ENCODE data around the gene GMPPB.
"Not testable (repeated sequence)": the region's sequence is repeated elsewhere in the genome, so short reads cannot be mapped to it uniquely, and the experiment has no call there.

GMPPB gene

DNA sequence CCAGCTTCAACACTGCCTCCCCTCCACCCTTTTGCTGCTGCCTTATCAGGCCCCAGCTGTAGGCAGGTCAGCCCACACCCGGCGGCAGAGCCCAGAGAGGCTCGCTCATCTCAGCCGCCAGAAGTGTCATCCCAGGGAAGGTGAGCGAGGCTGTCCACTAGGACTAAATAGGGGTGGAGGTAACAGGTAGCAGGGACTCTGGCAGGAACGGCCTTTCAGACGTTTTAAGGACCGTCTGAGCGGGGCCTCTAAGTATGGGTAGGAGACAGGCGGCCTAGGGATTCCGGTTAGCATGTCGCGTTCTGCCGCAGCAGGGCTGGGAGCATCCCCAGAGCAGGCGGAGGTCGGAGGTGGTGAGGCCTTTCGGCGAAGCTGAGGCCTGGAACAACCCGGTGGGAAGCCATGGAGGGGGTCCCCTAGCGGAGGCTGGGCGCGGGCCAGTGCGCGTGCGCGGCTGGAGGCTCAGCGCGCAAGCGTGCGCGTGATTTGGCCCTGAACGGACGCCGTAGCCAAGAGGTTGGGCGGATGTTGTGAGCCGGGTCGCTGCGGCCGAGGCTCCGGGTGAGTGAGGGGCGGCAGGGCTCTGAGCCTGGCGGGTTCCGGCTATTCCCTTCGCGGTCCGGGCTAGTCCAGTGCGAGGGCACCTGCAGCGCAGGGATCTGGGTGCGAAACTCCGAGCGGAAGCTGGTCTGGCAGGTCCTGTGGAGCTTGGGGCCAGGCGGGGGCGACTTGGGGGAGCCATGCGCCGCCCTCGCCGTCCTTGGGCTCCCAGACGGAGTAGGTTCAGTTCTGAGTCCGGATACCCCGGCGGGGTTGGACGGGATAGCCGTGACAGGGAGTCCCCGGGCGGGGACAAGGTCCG lies 34.5 kb downstream of the GMPPB start, which contains the start of the genes MST1 and RNF123:
MST1 (minus strand) TSS at position 429 of the 862 bp plus-strand sequence. CDS start 783 bp downstream, outside the sequence.
RNF123 (plus strand) TSS at position 512 of the 862 bp plus-strand sequence. CDS start 1,609 bp downstream, outside the sequence.
- peak within 1 kb of the TSS; percentile 63 for H3K27ac ChIP-seq (replicated peaks)
- H3K27me3 ChIP-seq (ENCODE audit: insufficient read depth, poor library complexity, severe bottlenecking): no peaks in the 10 kb centered on the region
- peak; percentile 84 to 85 for DNase-seq (ENCODE audit: low read depth in 1 of 2, low spot score in 1 of 2)
- peak within 1 kb of the TSS; percentile 100 for H3K4me3 ChIP-seq (replicated peaks; ENCODE audit: insufficient read depth, low read length)
- TF ChIP-seq GABPA (IDR thresholded peaks at IDR 0.05; ENCODE audit: low read depth) (peak; percentile 82), SPI1 (IDR thresholded peaks at IDR 0.05; ENCODE audit: borderline replicate concordance, low read depth) (no peak), POLR2AphosphoS5 (IDR thresholded peaks at IDR 0.05; ENCODE audit: low read depth) (peak; percentile 58; the same call in 1 of the 2 replicates)
- TF ChIP-seq, protein P1, sequence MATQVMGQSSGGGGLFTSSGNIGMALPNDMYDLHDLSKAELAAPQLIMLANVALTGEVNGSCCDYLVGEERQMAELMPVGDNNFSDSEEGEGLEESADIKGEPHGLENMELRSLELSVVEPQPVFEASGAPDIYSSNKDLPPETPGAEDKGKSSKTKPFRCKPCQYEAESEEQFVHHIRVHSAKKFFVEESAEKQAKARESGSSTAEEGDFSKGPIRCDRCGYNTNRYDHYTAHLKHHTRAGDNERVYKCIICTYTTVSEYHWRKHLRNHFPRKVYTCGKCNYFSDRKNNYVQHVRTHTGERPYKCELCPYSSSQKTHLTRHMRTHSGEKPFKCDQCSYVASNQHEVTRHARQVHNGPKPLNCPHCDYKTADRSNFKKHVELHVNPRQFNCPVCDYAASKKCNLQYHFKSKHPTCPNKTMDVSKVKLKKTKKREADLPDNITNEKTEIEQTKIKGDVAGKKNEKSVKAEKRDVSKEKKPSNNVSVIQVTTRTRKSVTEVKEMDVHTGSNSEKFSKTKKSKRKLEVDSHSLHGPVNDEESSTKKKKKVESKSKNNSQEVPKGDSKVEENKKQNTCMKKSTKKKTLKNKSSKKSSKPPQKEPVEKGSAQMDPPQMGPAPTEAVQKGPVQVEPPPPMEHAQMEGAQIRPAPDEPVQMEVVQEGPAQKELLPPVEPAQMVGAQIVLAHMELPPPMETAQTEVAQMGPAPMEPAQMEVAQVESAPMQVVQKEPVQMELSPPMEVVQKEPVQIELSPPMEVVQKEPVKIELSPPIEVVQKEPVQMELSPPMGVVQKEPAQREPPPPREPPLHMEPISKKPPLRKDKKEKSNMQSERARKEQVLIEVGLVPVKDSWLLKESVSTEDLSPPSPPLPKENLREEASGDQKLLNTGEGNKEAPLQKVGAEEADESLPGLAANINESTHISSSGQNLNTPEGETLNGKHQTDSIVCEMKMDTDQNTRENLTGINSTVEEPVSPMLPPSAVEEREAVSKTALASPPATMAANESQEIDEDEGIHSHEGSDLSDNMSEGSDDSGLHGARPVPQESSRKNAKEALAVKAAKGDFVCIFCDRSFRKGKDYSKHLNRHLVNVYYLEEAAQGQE (IDR thresholded peaks at IDR 0.05; ENCODE audit: insufficient replicate concordance, low read depth): no peak
- TF ChIP-seq, protein P2, sequence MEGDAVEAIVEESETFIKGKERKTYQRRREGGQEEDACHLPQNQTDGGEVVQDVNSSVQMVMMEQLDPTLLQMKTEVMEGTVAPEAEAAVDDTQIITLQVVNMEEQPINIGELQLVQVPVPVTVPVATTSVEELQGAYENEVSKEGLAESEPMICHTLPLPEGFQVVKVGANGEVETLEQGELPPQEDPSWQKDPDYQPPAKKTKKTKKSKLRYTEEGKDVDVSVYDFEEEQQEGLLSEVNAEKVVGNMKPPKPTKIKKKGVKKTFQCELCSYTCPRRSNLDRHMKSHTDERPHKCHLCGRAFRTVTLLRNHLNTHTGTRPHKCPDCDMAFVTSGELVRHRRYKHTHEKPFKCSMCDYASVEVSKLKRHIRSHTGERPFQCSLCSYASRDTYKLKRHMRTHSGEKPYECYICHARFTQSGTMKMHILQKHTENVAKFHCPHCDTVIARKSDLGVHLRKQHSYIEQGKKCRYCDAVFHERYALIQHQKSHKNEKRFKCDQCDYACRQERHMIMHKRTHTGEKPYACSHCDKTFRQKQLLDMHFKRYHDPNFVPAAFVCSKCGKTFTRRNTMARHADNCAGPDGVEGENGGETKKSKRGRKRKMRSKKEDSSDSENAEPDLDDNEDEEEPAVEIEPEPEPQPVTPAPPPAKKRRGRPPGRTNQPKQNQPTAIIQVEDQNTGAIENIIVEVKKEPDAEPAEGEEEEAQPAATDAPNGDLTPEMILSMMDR (IDR thresholded peaks at IDR 0.05; ENCODE audit: insufficient read depth, low read length): no peak

DNA sequence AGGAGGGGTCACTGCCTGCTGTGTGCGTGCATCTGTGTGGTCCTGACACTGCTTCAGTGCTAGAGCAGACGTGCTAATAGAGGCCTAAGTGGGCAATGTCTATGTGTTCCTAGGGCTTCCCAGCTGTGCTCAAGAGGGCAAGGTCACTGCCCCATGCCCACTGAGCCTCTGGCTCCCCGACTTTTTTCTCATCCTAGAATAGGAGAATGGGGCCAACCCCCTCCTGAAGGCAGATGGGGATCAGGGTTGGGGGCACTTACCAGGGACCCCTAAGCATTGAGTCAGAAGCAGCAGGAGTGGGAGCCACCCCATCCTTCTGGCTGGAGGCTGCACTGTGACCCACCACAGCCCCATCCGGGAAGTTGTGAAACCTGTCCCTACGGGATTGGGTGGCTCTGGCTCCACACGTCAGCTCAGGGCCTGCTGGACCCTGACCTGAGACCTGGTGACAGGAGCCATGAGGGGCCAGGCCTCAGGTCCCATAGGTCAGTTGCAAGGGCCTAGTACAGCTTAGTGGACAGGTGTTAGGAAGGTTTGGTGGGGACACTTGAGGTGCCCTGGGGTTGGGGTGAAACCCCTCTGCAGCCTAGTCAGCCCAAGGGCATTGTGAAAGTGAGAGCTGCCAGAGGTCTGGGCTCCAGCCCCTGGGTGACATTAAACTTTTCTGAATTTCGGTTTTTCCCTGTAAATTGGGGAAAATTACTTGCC lies 35.3 kb downstream of the GMPPB start:
- Histone ChIP-seq H3K27ac (replicated peaks) (peak overlapping the region; percentile 63), H3K4me3 (replicated peaks; ENCODE audit: insufficient read depth, low read length) (peak overlapping the region; percentile 100)
- not testable (repeated sequence) for DNase-seq (ENCODE audit: low read depth in 1 of 2, low spot score in 1 of 2); H3K27me3 ChIP-seq (ENCODE audit: insufficient read depth, poor library complexity, severe bottlenecking)

DNA sequence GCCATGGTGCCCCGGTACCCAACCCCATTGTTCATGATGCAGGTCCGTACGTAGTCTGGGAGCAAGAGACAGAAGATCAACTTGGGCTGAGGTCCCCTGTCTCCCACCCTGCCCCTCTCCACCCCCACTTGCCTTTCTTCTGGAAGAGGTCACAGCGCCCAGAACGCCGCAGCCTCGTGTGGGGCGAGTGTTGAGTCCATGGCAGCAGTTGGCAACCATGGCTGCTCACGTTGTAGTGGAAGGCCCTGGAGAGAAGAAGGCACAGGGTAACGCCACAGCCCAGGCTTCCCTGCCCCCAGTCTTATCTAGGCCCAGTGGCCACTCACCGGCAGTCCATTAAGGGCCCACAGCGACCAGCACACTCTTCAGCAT lies 36.3 kb downstream of the GMPPB start:
- H3K4me3 ChIP-seq (replicated peaks; ENCODE audit: insufficient read depth, low read length); DNase-seq (ENCODE audit: low read depth in 1 of 2, low spot score in 1 of 2); H3K27me3 ChIP-seq (ENCODE audit: insufficient read depth, poor library complexity, severe bottlenecking); H3K27ac ChIP-seq (replicated peaks): not testable (repeated sequence)

DNA sequence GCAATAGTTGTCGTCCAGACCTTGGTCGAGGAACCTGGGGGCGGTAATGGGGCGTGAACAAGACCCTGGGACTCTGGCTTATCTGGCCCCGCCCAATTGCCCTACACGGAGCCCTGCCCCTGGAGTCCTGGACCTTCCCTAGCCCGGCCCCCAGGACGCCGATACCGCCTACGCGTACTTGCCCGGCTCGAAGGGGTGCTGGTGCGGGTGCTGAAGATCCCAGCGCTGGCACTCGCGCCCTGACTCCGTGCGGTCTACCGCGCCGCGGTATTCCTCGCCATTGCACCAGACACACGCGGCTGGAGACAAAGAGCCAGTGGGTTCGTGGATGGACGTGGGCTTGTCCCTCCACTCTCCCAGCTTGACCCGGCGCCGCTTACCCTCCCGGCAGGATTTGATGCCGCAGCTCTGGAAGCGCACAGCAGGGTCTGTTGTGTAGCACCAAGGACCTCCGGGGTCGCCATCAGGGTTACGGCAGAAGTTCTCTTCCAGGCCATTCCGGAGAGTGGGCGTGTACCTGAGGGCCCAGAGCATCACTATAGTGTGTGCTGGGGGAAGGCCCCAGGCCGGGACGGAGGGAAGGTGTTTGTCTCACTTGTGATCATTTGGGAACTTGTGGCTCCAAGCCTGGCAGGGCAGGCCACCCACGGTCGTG lies 36.9 kb downstream of the GMPPB start:
- DNase-seq (ENCODE audit: low read depth in 1 of 2, low spot score in 1 of 2); H3K27ac ChIP-seq (replicated peaks); H3K4me3 ChIP-seq (replicated peaks; ENCODE audit: insufficient read depth, low read length); H3K27me3 ChIP-seq (ENCODE audit: insufficient read depth, poor library complexity, severe bottlenecking): not testable (repeated sequence)

DNA sequence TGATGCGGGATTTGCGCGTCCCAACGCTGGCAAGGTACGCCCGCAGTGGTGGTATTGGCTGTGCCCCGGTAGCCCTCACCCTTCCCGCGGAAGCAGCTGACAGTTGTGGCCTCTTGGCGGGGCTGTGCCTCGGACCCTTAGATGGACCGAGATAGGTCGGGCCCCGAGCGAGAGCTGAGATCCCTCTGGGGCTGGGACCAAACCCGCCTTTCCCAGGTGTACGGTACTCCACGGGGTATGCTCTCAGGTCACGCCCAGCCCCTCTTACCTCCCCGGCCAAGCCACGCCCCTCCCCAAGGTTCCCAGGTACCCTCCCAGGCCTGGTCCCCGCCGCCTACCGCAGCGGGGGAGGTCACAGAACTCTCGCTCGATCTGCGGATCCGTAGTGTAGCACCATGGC lies 37.4 kb downstream of the GMPPB start:
- not testable (repeated sequence) for DNase-seq (ENCODE audit: low read depth in 1 of 2, low spot score in 1 of 2); H3K27ac ChIP-seq (replicated peaks); H3K27me3 ChIP-seq (ENCODE audit: insufficient read depth, poor library complexity, severe bottlenecking); H3K4me3 ChIP-seq (replicated peaks; ENCODE audit: insufficient read depth, low read length)

DNA sequence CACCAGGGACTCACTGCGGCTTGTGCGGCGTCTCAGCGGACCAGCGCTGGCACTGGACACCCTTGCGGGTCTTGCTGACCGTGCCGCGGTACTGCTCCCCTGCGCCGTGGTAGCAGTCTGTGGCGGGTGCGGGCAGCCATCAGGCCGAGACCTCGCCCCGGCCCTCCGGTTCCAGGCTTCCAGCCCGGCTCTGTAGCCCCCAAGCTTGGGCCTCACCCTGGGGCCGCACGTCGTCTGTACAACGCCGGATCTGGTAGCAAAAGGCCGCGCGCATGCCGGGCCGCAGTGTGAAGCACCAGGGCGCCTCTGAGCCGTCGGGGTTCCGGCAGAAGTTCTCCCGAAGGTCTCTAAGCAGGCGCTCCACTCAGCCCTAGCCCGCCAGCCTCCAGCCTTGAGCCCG lies 37.9 kb downstream of the GMPPB start:
- DNase-seq (ENCODE audit: low read depth in 1 of 2, low spot score in 1 of 2); H3K27ac ChIP-seq (replicated peaks); H3K4me3 ChIP-seq (replicated peaks; ENCODE audit: insufficient read depth, low read length); H3K27me3 ChIP-seq (ENCODE audit: insufficient read depth, poor library complexity, severe bottlenecking): not testable (repeated sequence)

DNA sequence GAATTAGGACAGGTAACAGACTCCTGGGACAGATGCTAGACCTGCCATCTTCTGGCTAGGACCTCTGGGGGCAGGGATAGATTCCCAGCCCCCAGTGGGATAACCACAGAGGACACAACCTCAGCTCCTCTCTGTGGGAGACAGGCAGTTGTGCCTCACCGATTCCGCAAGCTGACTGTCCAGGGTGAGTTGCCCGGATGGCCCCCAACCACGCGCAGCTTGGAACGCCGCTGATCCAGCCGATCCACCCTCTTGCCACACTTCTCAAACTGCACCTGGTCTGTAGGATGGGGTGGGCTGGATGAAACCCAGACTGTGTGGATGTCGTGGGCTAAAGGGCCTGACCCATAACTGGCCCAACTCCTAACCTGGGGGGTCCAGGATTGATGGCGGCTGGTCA lies 38.6 kb downstream of the GMPPB start:
- not testable (repeated sequence) for H3K27me3 ChIP-seq (ENCODE audit: insufficient read depth, poor library complexity, severe bottlenecking); H3K27ac ChIP-seq (replicated peaks); H3K4me3 ChIP-seq (replicated peaks; ENCODE audit: insufficient read depth, low read length); DNase-seq (ENCODE audit: low read depth in 1 of 2, low spot score in 1 of 2)

DNA sequence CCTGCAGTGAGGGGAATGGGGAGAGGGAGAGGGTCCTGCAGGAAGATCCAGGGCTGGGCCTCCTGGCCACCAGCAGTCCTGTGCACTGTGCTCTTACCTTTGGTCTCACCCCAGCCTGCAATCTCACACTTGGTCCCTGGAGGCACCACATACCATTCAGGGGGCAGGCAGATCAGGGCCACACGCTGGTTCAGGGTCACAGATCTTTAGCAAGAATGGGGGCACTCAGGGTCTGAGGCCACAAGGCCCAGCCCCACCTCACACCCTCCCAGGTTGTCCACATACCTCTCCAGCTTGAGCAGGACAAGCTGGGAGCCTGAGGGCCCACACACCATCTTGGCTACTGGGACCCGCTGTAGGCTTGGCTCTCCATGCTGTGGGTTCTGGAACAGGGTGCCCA lies 39.3 kb downstream of the GMPPB start:
- not testable (repeated sequence) for H3K27ac ChIP-seq (replicated peaks); H3K4me3 ChIP-seq (replicated peaks; ENCODE audit: insufficient read depth, low read length); DNase-seq (ENCODE audit: low read depth in 1 of 2, low spot score in 1 of 2); H3K27me3 ChIP-seq (ENCODE audit: insufficient read depth, poor library complexity, severe bottlenecking)
